Testis (tissue), 3 donors: ENCODE measurements around the gene C1QL4. TPM values are rescaled to one million over a fixed set of nuclear protein-coding genes. Genes with fewer than 3 reads are reported as not detected.
A peak's percentile ranks its signal among the peaks of the same experiment; 100 is the strongest.

ENCODE experiments used
- DNase-seq: peaks from one replicate; pipeline ENCODE4 v3.0.0-alpha.2; 2019
- H3K27ac ChIP-seq, 2 donors: fragments of 200-600 bp; sonication (generic); one replicate each; pipeline ENCODE4 v1.5.1; 2019
- H3K27me3 ChIP-seq: fragments of 200-600 bp; sonication (generic); one replicate; pipeline ENCODE4 v1.5.1; 2019
- H3K36me3 ChIP-seq: fragments of 200-600 bp; sonication (generic); one replicate; pipeline ENCODE4 v1.5.1; 2017; ENCODE audit warnings: low read depth; ENCODE audit errors: missing control alignments
- H3K4me1 ChIP-seq: fragments of 200-600 bp; sonication (generic); one replicate; pipeline ENCODE4 v1.5.1; 2019
- H3K4me3 ChIP-seq, 2 donors: fragments of 200-600 bp; sonication (generic); one replicate each; pipeline ENCODE4 v1.5.1; 2017 to 2019
- H3K9me3 ChIP-seq: fragments of 200-600 bp; sonication (generic); one replicate; pipeline ENCODE4 v1.5.1; 2017
- CTCF ChIP-seq, 3 experiments: fragments of 450-650 bp in 2 of 3; fragments of 200-600 bp in 1 of 3; sonication (generic) in 1 of 3; IDR thresholded peaks; one replicate each; pipeline ENCODE4 v1.5.1; 2016 to 2019; ENCODE audit warnings: antibody characterized with exemption in 3 of 3, mild to moderate bottlenecking in 2 of 3, moderate library complexity in 1 of 3
- POLR2A ChIP-seq: fragments of 450-650 bp; IDR thresholded peaks from one replicate; pipeline ENCODE4 v1.6.1; 2017; ENCODE audit warnings: antibody characterized with exemption, mild to moderate bottlenecking, moderate library complexity
- WGBS, 2 donors: methylation state at CpG; one replicate each; pipeline ENCODE4 v1.1.5; 2018; 5-methylcytosine and 5-hydroxymethylcytosine counted together
- intact Hi-C: fragments of 100-400 bp; cut with DNase I; formaldehyde crosslinking; loops from one replicate; pipeline ENCODE4 v1.15.1; 2023; ENCODE audit warnings: low total_unique reads
- polyA plus RNA-seq: library from polyadenylated mRNA; stranded (reverse); fragments of 350-450 nt; fragmentation: Illumina TruSeq; extraction: RNeasy Lipid Tissue Mini Kit (QIAGEN cat#74804); gene quantifications from one replicate; pipeline ENCODE4 v1.2.3, GENCODE V29; 2014; ENCODE audit warnings: low read depth, low replicate concordance; ENCODE audit not compliant: insufficient read depth
- total RNA-seq, 2 donors: library from RNA; depleted of rRNA; stranded (reverse); fragments of >200 nt; gene quantifications; one replicate each; pipeline ENCODE4 v1.2.3, GENCODE V29; 2016

Gene C1QL4
- total and polyA plus RNA-seq, 3 donors from 2014 or later = 2.9 to 5.5 (median 3.3) TPM

GRCh38 chr12:49358483-49359141, 21.6 kb upstream of the C1QL4 start:
- Histone ChIP-seq H3K36me3 (no peaks in the 10 kb centered on the region), H3K4me1 (peaks cover 4% of the 10 kb centered on the region), H3K27me3 (no peaks in the 10 kb centered on the region), H3K4me3 (no peak overlapping the region), H3K27ac (no peak overlapping the region), H3K9me3 (no peaks in the 10 kb centered on the region)
- DNase-seq = peak; percentile 68
- 21 to 25% methylated on average over 7 of the region's 7 CpGs for WGBS, 2 donors
- peak; percentile 38 to 72 (median 58) for TF ChIP-seq CTCF (IDR thresholded peaks at IDR 0.05)
- no peak for TF ChIP-seq POLR2A
- intact Hi-C loops = no loop called here

GRCh38 chr12:49357103-49357678, 20.2 kb upstream of the C1QL4 start:
- intact Hi-C loops = no loop called here
- DNase-seq = peak; percentile 8
- no peak overlapping the region for H3K27ac ChIP-seq
- peaks cover 4% of the 10 kb centered on the region for H3K4me1 ChIP-seq
- WGBS, 2 donors = 20 to 32% methylated on average over 3 of the region's 3 CpGs
- H3K27me3 ChIP-seq = no peaks in the 10 kb centered on the region
- no peak overlapping the region for H3K4me3 ChIP-seq
- TF ChIP-seq POLR2A = no peak
- peak; percentile 28 to 77 (median 41) for TF ChIP-seq CTCF (IDR thresholded peaks at IDR 0.05)
- H3K36me3 ChIP-seq = no peaks in the 10 kb centered on the region
- no peaks in the 10 kb centered on the region for H3K9me3 ChIP-seq

GRCh38 chr12:49355913-49356312, 18.9 kb upstream of the C1QL4 start:
- intact Hi-C loops = no loop called here
- peak; percentile 4 for DNase-seq
- no peaks in the 10 kb centered on the region for H3K36me3 ChIP-seq
- no peaks in the 10 kb centered on the region for H3K27me3 ChIP-seq
- H3K9me3 ChIP-seq = no peaks in the 10 kb centered on the region
- WGBS, 2 donors = 92 to 95% methylated on average over 10 of the region's 10 CpGs
- H3K4me3 ChIP-seq = no peak overlapping the region
- TF ChIP-seq CTCF (IDR thresholded peaks at IDR 0.05) (no peak), POLR2A (no peak)
- H3K4me1 ChIP-seq = peaks cover 4% of the 10 kb centered on the region
- H3K27ac ChIP-seq = no peak overlapping the region

- H3K4me1 ChIP-seq = peaks cover 11% of the 10 kb centered on the region
Measured at GRCh38 chr12:49352351-49352750, 15.4 kb upstream of the C1QL4 start.

More at GRCh38 chr12:49352351-49352750, 15.4 kb upstream of the C1QL4 start:
- Histone ChIP-seq H3K9me3 (no peaks in the 10 kb centered on the region), H3K36me3 (no peaks in the 10 kb centered on the region), H3K4me3 (no peak overlapping the region), H3K27me3 (no peaks in the 10 kb centered on the region), H3K27ac (no peak overlapping the region)
- DNase-seq = no peak
- whole genome bisulfite sequencing, 2 donors = 79 to 87% methylated on average over 2 of the region's 2 CpGs
- intact Hi-C loops = no loop called here
- TF ChIP-seq POLR2A = no peak
- no peak for TF ChIP-seq CTCF (IDR thresholded peaks at IDR 0.05)
